NT2/D1 (cell line): ENCODE results near the gene PRKN.

Experiments
- SUZ12 ChIP-seq: IDR thresholded peaks from 2 replicates; pipeline ENCODE4 v1.6.1; 2011; ENCODE audit not compliant: insufficient read length, insufficient read depth; ENCODE audit errors: extremely low read depth
- YY1 ChIP-seq: IDR thresholded peaks from 2 replicates; pipeline ENCODE4 v1.6.1; 2011; ENCODE audit not compliant: insufficient read length, insufficient read depth
- ZNF274 ChIP-seq: IDR thresholded peaks from 2 replicates; pipeline ENCODE4 v1.6.1; 2011; ENCODE audit warnings: mild to moderate bottlenecking, low read depth, low read length

- TF ChIP-seq SUZ12 (no peak), ZNF274 (no peak), YY1 (no peak)
These were observed 976.9 kb downstream of the PRKN start for GRCh38 chr6:161750686-161751085.
